K562 (cell line): Measurements from ENCODE around the gene CD96. TPM values are rescaled to one million over a fixed set of nuclear protein-coding genes. Genes with fewer than 3 reads are reported as not detected.

Source experiments
- ATAC-seq: fragments of 200-7000 bp; cut with Tn5 transposase; 3 replicates; pipeline ENCODE4 v1.9.1; 2020; ENCODE audit warnings: moderate library complexity
- BruUV-seq: library from RNA; stranded (reverse); fragments of 400-500 nt; replicated peaks from 2 replicates; lab custom pipeline; 2021; lab: Mats Ljungman, UMichigan
- CTCF ChIA-PET: fragments of 300-600 bp; formaldehyde crosslinking; extraction: SDS; loops from one replicate; lab custom pipeline; 2021; ENCODE audit warnings: low intra/inter-chr PET ratio; lab: Yijun Ruan, JAX
- POLR2A ChIA-PET: fragments of 300-600, 350-650 bp; sonication (Branson Sonifier 250); formaldehyde crosslinking; extraction: SDS; loops from one replicate; lab custom pipeline; 2021; ENCODE audit warnings: antibody characterized with exemption, inconsistent platforms; lab: Yijun Ruan, JAX
- DNase-seq, 4 experiments: peaks; one replicate each; pipeline versions ENCODE4 v3.0.0 to v3.0.0-alpha.2; 2011 to 2018; ENCODE audit warnings: low spot score in 3 of 4, mixed read lengths in 3 of 4; ENCODE audit errors: extremely low read depth in 1 of 4
- FAIRE-seq: peaks from 2 replicates; lab custom pipeline; 2011; peaks lifted over from hg19 to GRCh38; lab: Jason Lieb, UNC
- H2AFZ ChIP-seq: 2 replicates; pipeline ENCODE4 v1.6.0; 2011; ENCODE audit warnings: low read depth, low read length, control low read depth, inconsistent platforms
- H3K27ac ChIP-seq: fragments of 200-600 bp; 3 replicates; pipeline ENCODE4 v1.8.0; 2011; ENCODE audit warnings: low read depth, mild to moderate bottlenecking, control low read depth, inconsistent platforms, low read length, moderate library complexity, mixed read lengths; ENCODE audit errors: extremely low read depth
- H3K27me3 ChIP-seq, 2 experiments: fragments of 300-600 bp in 1 of 2; 2 replicates in 1 of 2; 3 replicates in 1 of 2; pipeline versions ENCODE4 v1.6.0 to v1.8.0; 2011; ENCODE audit warnings: inconsistent platforms in 2 of 2, low read length in 2 of 2, mild to moderate bottlenecking in 1 of 2, mixed read lengths in 1 of 2, moderate library complexity in 1 of 2; ENCODE audit not compliant: control insufficient read depth in 2 of 2, insufficient read depth in 2 of 2
- H3K36me3 ChIP-seq: fragments of 300-600 bp; 3 replicates; pipeline ENCODE4 v1.8.0; 2011; ENCODE audit warnings: mild to moderate bottlenecking, low read length, inconsistent platforms; ENCODE audit not compliant: control insufficient read depth, insufficient read depth
- H3K4me1 ChIP-seq, 2 experiments: fragments of 200-600 bp in 1 of 2; replicated peaks in 1 of 2; 2 replicates in 1 of 2; 3 replicates in 1 of 2; pipeline versions ENCODE4 v1.5.1 to v1.8.0; 2011; ENCODE audit warnings: inconsistent platforms in 2 of 2, low read length in 2 of 2, mild to moderate bottlenecking in 1 of 2, mixed read lengths in 1 of 2, moderate library complexity in 1 of 2; ENCODE audit not compliant: control insufficient read depth in 2 of 2, insufficient read depth in 2 of 2
- H3K4me2 ChIP-seq: 2 replicates; pipeline ENCODE4 v1.6.1; 2011; ENCODE audit warnings: low read length, control low read depth, inconsistent platforms, mixed read lengths; ENCODE audit not compliant: insufficient read depth
- H3K4me3 ChIP-seq: fragments of 200-600 bp; sonication (generic), shearing (Covaris generic); 2 replicates; pipeline ENCODE4 v1.5.1; 2016; ENCODE audit warnings: control low read depth, inconsistent platforms
- H3K79me2 ChIP-seq: fragments of 200-600 bp; 3 replicates; pipeline ENCODE4 v1.8.0; 2011; ENCODE audit warnings: low read length, inconsistent platforms; ENCODE audit not compliant: control insufficient read depth, insufficient read depth
- H3K9ac ChIP-seq, 2 experiments: 2 replicates each; pipeline versions ENCODE4 v1.6.0 to v1.6.1; 2011; ENCODE audit warnings: low read depth in 2 of 2, low read length in 2 of 2, control low read depth in 1 of 2, inconsistent platforms in 1 of 2, mild to moderate bottlenecking in 1 of 2, mixed read lengths in 1 of 2; ENCODE audit not compliant: insufficient read depth in 1 of 2
- H3K9me1 ChIP-seq: one replicate; pipeline ENCODE4 v1.6.0; 2011; ENCODE audit warnings: inconsistent platforms, mild to moderate bottlenecking, low read length, moderate library complexity; ENCODE audit not compliant: control insufficient read depth, insufficient read depth
- H3K9me3 ChIP-seq: replicated peaks from 2 replicates; pipeline ENCODE4 v1.5.1; 2011; ENCODE audit warnings: low read depth, low read length, inconsistent platforms; ENCODE audit not compliant: control insufficient read depth, insufficient read depth
- H4K20me1 ChIP-seq: replicated peaks from 2 replicates; pipeline ENCODE4 v1.6.1; 2011; ENCODE audit warnings: low read length, inconsistent platforms, mixed read lengths; ENCODE audit not compliant: control insufficient read depth, insufficient read depth
- DEAF1 ChIP-seq: fragments of 450-650 bp; formaldehyde crosslinking; IDR thresholded peaks from 2 replicates; pipeline ENCODE4 v1.4.0; 2020; ENCODE audit warnings: mild to moderate bottlenecking, moderate library complexity
- ELK1 ChIP-seq: sonication (generic); formaldehyde crosslinking; IDR thresholded peaks from 2 replicates; pipeline ENCODE4 v1.8.1; 2022; ENCODE audit warnings: missing genetic modification reagents
- MXI1 ChIP-seq: IDR thresholded peaks from 2 replicates; pipeline ENCODE4 v1.6.1; 2011; ENCODE audit warnings: low read depth, mild to moderate bottlenecking, improper control_type of control experiment, low read length
- POLR3A ChIP-seq: IDR thresholded peaks from 2 replicates; pipeline ENCODE4 v1.6.1; 2011; ENCODE audit warnings: borderline replicate concordance, mild to moderate bottlenecking, moderate library complexity; ENCODE audit not compliant: insufficient read length, insufficient read depth; ENCODE audit errors: extremely low read depth
- TCF7L2 ChIP-seq: fragments of 150-350 bp; IDR thresholded peaks from 2 replicates; pipeline ENCODE4 v1.6.1; 2016; ENCODE audit warnings: low read depth, mild to moderate bottlenecking, low read length, moderate library complexity
- TSHZ1 ChIP-seq: fragments of 250-450 bp; sonication (Bioruptor Pico); IDR thresholded peaks from 2 replicates; pipeline ENCODE4 v1.4.0; 2020; ENCODE audit warnings: mild to moderate bottlenecking, moderate library complexity
- ZMIZ1 ChIP-seq, 2 experiments: fragments of 150-350 bp in 1 of 2; IDR thresholded peaks; 2 replicates each; pipeline ENCODE4 v1.6.1; 2012 to 2016; ENCODE audit warnings: low read depth in 2 of 2, low read length in 2 of 2, mild to moderate bottlenecking in 1 of 2, moderate library complexity in 1 of 2
- ZNF277 ChIP-seq: fragments of 250-450 bp; sonication (Bioruptor Pico); IDR thresholded peaks from 2 replicates; pipeline ENCODE4 v1.8.0; 2022; ENCODE audit warnings: inconsistent platforms, mild to moderate bottlenecking, moderate library complexity, borderline replicate concordance
- ZNF444 ChIP-seq: fragments of 250-450 bp; sonication (Bioruptor Pico); IDR thresholded peaks from 2 replicates; pipeline ENCODE4 v1.4.0; 2020; ENCODE audit warnings: mild to moderate bottlenecking, moderate library complexity
- WGBS: fragments of 100-300 bp; shearing (Covaris generic); methylation state at CpG from one replicate; pipeline ENCODE4 v1.1.6; 2016; ENCODE audit warnings: low coverage, mixed read lengths; ENCODE audit not compliant: insufficient coverage; ENCODE audit errors: missing lambda C conversion rate; 5-methylcytosine and 5-hydroxymethylcytosine counted together
- in situ Hi-C: fragments of 300-500 bp; cut with MboI; formaldehyde crosslinking; loops from 4 replicates; pipeline ENCODE4 v1.15.0; 2018; ENCODE audit warnings: inconsistent platforms, mixed read lengths
- intact Hi-C: fragments of 100-400 bp; cut with micrococcal nuclease; formaldehyde crosslinking; loops from 2 replicates; pipeline ENCODE4 v1.14.2; 2022
- polyA plus RNA-seq, 8 experiments: library from polyadenylated mRNA; depleted of rRNA in 4 of 8; stranded (reverse) in 5 of 8; unstranded in 3 of 8; fragments of >200 nt; fragmentation: Nextera tagmentation in 2 of 8; fragmentation: Illumina TruSeq in 1 of 8; extraction: Ambion mirVana in 2 of 8; extraction: Trizol in 1 of 8; gene quantifications; 2 replicates each; pipeline versions ENCODE4 v1.2.1 to v1.2.3, GENCODE V29; 2011 to 2014; ENCODE audit warnings: inconsistent platforms in 1 of 8, missing spikeins in 1 of 8
- total RNA-seq, 7 experiments: library from RNA; depleted of rRNA in 6 of 7; stranded (reverse); fragments of >200 nt in 6 of 7; fragmentation: Illumina TruSeq in 2 of 7; extraction: Trizol in 2 of 7; gene quantifications; 2 replicates each; pipeline versions ENCODE4 v1.2.1 to v1.2.3, GENCODE V29; 2011 to 2021; ENCODE audit warnings: low replicate concordance in 1 of 7

Gene CD96
- total and polyA plus RNA-seq, 9 of the 15 experiments (the other 6 are each of a cell fraction or from before 2014, with no cell fraction given), result 0.32 to 5.7 (median 1.2) TPM

- no TSS peak for BruUV-seq
- in situ Hi-C loops, result no loop called here
- 3% methylated on average over 3 of the region's 5 CpGs for whole genome bisulfite sequencing
- TF ChIP-seq TCF7L2 (no peak), MXI1 (no peak), ZNF277 (CRISPR knock-in tag) (no peak), POLR3A (no peak), DEAF1 (no peak), ZNF444 (CRISPR knock-in tag) (no peak), ELK1 (CRISPR knock-in tag) (no peak), TSHZ1 (CRISPR knock-in tag) (no peak), ZMIZ1 (IDR thresholded peaks at IDR 0.05; ENCODE audit: low read depth in 2 of 2, low read length in 2 of 2) (no peak)
Measured at GRCh38 chr3:111617912-111618601, 76.1 kb downstream of the CD96 start.

More at GRCh38 chr3:111617912-111618601, 76.1 kb downstream of the CD96 start:
- no peak for DNase-seq
- no peaks in the 10 kb centered on the region for H3K36me3 ChIP-seq
- no peak for FAIRE-seq
- no peak overlapping the region for H3K27ac ChIP-seq
- H3K4me2 ChIP-seq, result no peak overlapping the region
- H3K9me3 ChIP-seq, result no peaks in the 10 kb centered on the region
- no peak overlapping the region for H2AFZ ChIP-seq
- H3K27me3 ChIP-seq, result no peaks in the 10 kb centered on the region
- no peak overlapping the region for H3K9ac ChIP-seq
- H3K79me2 ChIP-seq, result no peaks in the 10 kb centered on the region
- ChIA-PET CTCF (no interaction called here), POLR2A (no interaction called here)
- no peak overlapping the region for H3K4me3 ChIP-seq
- ATAC-seq, result no peak
- no peaks in the 10 kb centered on the region for H3K9me1 ChIP-seq
- intact Hi-C loops, result no loop called here
- H3K4me1 ChIP-seq, result no peaks in the 10 kb centered on the region
- H4K20me1 ChIP-seq, result no peaks in the 10 kb centered on the region
